Esophagus muscularis mucosa (tissue), 4 donors: ENCODE measurements around the gene XRCC4. TPM values are rescaled to one million over a fixed set of nuclear protein-coding genes. Genes with fewer than 3 reads are reported as not detected.

Experiments used
- DNase-seq: peaks from one replicate; pipeline ENCODE4 v3.0.0-alpha.2; 2017; ENCODE audit errors: extremely low spot score
- H3K27ac ChIP-seq, 4 donors: fragments of 200-600 bp; sonication (generic); replicated peaks in 1 of 4; 1 replicate in 3 of 4; 2 replicates in 1 of 4; pipeline ENCODE4 v1.5.1; 2016 to 2019; ENCODE audit warnings: mild to moderate bottlenecking in 1 of 4
- H3K27me3 ChIP-seq, 4 donors: fragments of 200-600 bp; sonication (generic); one replicate each; pipeline versions ENCODE4 v1.5.1 to v1.6.0; 2016 to 2019
- H3K36me3 ChIP-seq, 4 donors: fragments of 200-600 bp; sonication (generic); one replicate each; pipeline ENCODE4 v1.5.1; 2016 to 2019
- H3K4me1 ChIP-seq, 4 donors: fragments of 200-600 bp; sonication (generic); one replicate each; pipeline ENCODE4 v1.5.1; 2016 to 2019
- H3K4me3 ChIP-seq, 4 donors: fragments of 200-600 bp; sonication (generic); 1 replicate in 2 of 4; 2 replicates in 2 of 4; pipeline ENCODE4 v1.5.1; 2016 to 2019; ENCODE audit warnings: mild to moderate bottlenecking in 4 of 4, moderate library complexity in 1 of 4
- H3K9me3 ChIP-seq, 4 donors: fragments of 200-600 bp; sonication (generic); 1 replicate in 3 of 4; 2 replicates in 1 of 4; pipeline ENCODE4 v1.5.1; 2016 to 2019
- CTCF ChIP-seq, 3 experiments: fragments of 200-600 bp in 2 of 3; fragments of 450-650 bp in 1 of 3; sonication (generic) in 2 of 3; IDR thresholded peaks; one replicate each; pipeline ENCODE4 v1.5.1; 2017 to 2019; ENCODE audit warnings: antibody characterized with exemption in 3 of 3, mild to moderate bottlenecking in 2 of 3, moderate library complexity in 1 of 3
- EP300 ChIP-seq: sonication (generic); formaldehyde crosslinking; IDR thresholded peaks from one replicate; pipeline ENCODE4 v1.6.1; 2017; ENCODE audit warnings: antibody characterized with exemption
- POLR2A ChIP-seq: fragments of 450-650 bp; IDR thresholded peaks from one replicate; pipeline ENCODE4 v1.6.1; 2017; ENCODE audit warnings: antibody characterized with exemption, moderate library complexity, mild to moderate bottlenecking, low read depth
- POLR2AphosphoS5 ChIP-seq, 2 donors: sonication (generic); formaldehyde crosslinking; IDR thresholded peaks; one replicate each; pipeline ENCODE4 v1.6.1; 2017; ENCODE audit warnings: antibody characterized with exemption in 2 of 2
- WGBS: methylation state at CpG from one replicate; pipeline ENCODE4 v1.1.5; 2018; 5-methylcytosine and 5-hydroxymethylcytosine counted together
- intact Hi-C: fragments of 100-400 bp; cut with DNase I; formaldehyde crosslinking; loops from one replicate; pipeline ENCODE4 v1.15.1; 2023
- total RNA-seq, 4 donors: library from RNA; depleted of rRNA; stranded (reverse); fragments of >200 nt; gene quantifications; one replicate each; pipeline versions ENCODE4 v1.1.0 to v1.2.1, GENCODE V29; 2016

The XRCC4 gene
- total RNA-seq, 4 donors from 2014 or later, result 4.5 to 7.1 (median 5.3) TPM

- Histone ChIP-seq H3K4me3 (no peak overlapping the region), H3K9me3 (no peaks in the 10 kb centered on the region), H3K4me1 (peaks cover 0 to 7% (median 0%) of the 10 kb centered on the region in 4 donors), H3K27ac (no peak overlapping the region), H3K27me3 (no peaks in the 10 kb centered on the region), H3K36me3 (no peaks in the 10 kb centered on the region)
- 91% methylated on average over 1 of the region's 1 CpG for WGBS
- no peak for TF ChIP-seq POLR2A
- no peak for TF ChIP-seq CTCF (IDR thresholded peaks at IDR 0.05)
- no peak for TF ChIP-seq EP300
- TF ChIP-seq POLR2AphosphoS5 (IDR thresholded peaks at IDR 0.05), result no peak
- intact Hi-C loops, result no loop called here
- no peak for DNase-seq
These were observed 294.4 kb downstream of the XRCC4 start for GRCh38 chr5:83371726-83372125.

- H3K9me3 ChIP-seq, result no peaks in the 10 kb centered on the region
- DNase-seq, result no peak
- H3K4me1 ChIP-seq, result peaks cover 0 to 7% (median 0%) of the 10 kb centered on the region in 4 donors
- TF ChIP-seq POLR2A (no peak), CTCF (IDR thresholded peaks at IDR 0.05) (no peak), POLR2AphosphoS5 (IDR thresholded peaks at IDR 0.05) (no peak), EP300 (no peak)
- no peaks in the 10 kb centered on the region for H3K27me3 ChIP-seq
- H3K27ac ChIP-seq, result peak overlapping the region in 3 of 4 donors; percentile 25 to 42 (median 39)
- intact Hi-C loops, result no loop called here
- WGBS, result 39% methylated on average over 2 of the region's 2 CpGs
- H3K4me3 ChIP-seq, result no peak overlapping the region
- no peaks in the 10 kb centered on the region for H3K36me3 ChIP-seq
These were observed 297.2 kb downstream of the XRCC4 start for GRCh38 chr5:83374547-83374946.

GRCh38 chr5:83375049-83375745 lies 297.9 kb downstream of the XRCC4 start:
- Histone ChIP-seq H3K27me3 (no peaks in the 10 kb centered on the region), H3K4me1 (peaks cover 0 to 7% (median 0%) of the 10 kb centered on the region in 4 donors), H3K27ac (peak overlapping the region; percentile 25 to 59 (median 40)), H3K9me3 (no peaks in the 10 kb centered on the region), H3K4me3 (no peak overlapping the region), H3K36me3 (no peaks in the 10 kb centered on the region)
- intact Hi-C loops, result no loop called here
- TF ChIP-seq POLR2AphosphoS5 (IDR thresholded peaks at IDR 0.05), result no peak
- TF ChIP-seq CTCF (IDR thresholded peaks at IDR 0.05), result no peak
- no peak for DNase-seq
- 82% methylated on average over 3 of the region's 3 CpGs for WGBS

- no peak for DNase-seq
- Histone ChIP-seq H3K4me1 (peaks cover 0 to 7% (median 0%) of the 10 kb centered on the region in 4 donors), H3K9me3 (no peaks in the 10 kb centered on the region), H3K36me3 (no peaks in the 10 kb centered on the region), H3K27me3 (no peaks in the 10 kb centered on the region), H3K27ac (peak overlapping the region in 3 of 4 donors; percentile 41 to 58 (median 44)), H3K4me3 (no peak overlapping the region)
- intact Hi-C loops, result no loop called here
- TF ChIP-seq POLR2AphosphoS5 (IDR thresholded peaks at IDR 0.05), result no peak
- TF ChIP-seq CTCF (IDR thresholded peaks at IDR 0.05), result no peak
- no peak for TF ChIP-seq POLR2A
- no peak for TF ChIP-seq EP300
- 85% methylated on average over 2 of the region's 2 CpGs for WGBS
These were observed 299.1 kb downstream of the XRCC4 start for GRCh38 chr5:83376461-83376860.
